Mesendoderm (in vitro differentiated cells): ENCODE measurements around the gene SPRY2.

Experiments used
- DNase-seq: peaks from one replicate; pipeline ENCODE4 v3.0.0; 2013
- H2AK5ac ChIP-seq: 2 replicates; pipeline ENCODE4 v1.6.1; 2013; ENCODE audit warnings: low read length, inconsistent platforms
- H2BK120ac ChIP-seq: 2 replicates; pipeline ENCODE4 v1.6.1; 2013; ENCODE audit warnings: low read depth, mild to moderate bottlenecking, low read length, moderate library complexity, mixed read lengths
- H2BK15ac ChIP-seq: replicated peaks from 2 replicates; pipeline ENCODE4 v1.6.1; 2013; ENCODE audit warnings: low read depth, mild to moderate bottlenecking, moderate library complexity
- H2BK5ac ChIP-seq: 2 replicates; pipeline ENCODE4 v1.6.1; 2013; ENCODE audit warnings: low read length, inconsistent platforms
- H3K18ac ChIP-seq: 2 replicates; pipeline ENCODE4 v1.6.1; 2013; ENCODE audit warnings: mild to moderate bottlenecking, low read length, mixed read lengths
- H3K23ac ChIP-seq: one replicate; pipeline ENCODE4 v1.6.1; 2013; ENCODE audit warnings: low read length
- H3K27ac ChIP-seq: 2 replicates; pipeline ENCODE4 v1.5.1; 2013; ENCODE audit warnings: low read depth, mild to moderate bottlenecking, inconsistent platforms, low read length, moderate library complexity
- H3K27me3 ChIP-seq: 2 replicates; pipeline ENCODE4 v1.6.1; 2013; ENCODE audit warnings: low read length, control low read depth, mild to moderate bottlenecking, inconsistent platforms; ENCODE audit not compliant: insufficient read depth, poor library complexity
- H3K36me3 ChIP-seq: 2 replicates; pipeline ENCODE4 v1.6.1; 2013; ENCODE audit warnings: low read length, inconsistent platforms; ENCODE audit not compliant: control insufficient read depth, insufficient read depth
- H3K4ac ChIP-seq: one replicate; pipeline ENCODE4 v1.6.1; 2013; ENCODE audit warnings: low read depth, mild to moderate bottlenecking, low read length, moderate library complexity
- H3K4me1 ChIP-seq: 2 replicates; pipeline ENCODE4 v1.6.1; 2013; ENCODE audit warnings: low read depth, low read length, inconsistent platforms; ENCODE audit not compliant: control insufficient read depth
- H3K4me2 ChIP-seq: 2 replicates; pipeline ENCODE4 v1.6.1; 2013; ENCODE audit warnings: low read length
- H3K4me3 ChIP-seq: 2 replicates; pipeline ENCODE4 v1.5.1; 2013; ENCODE audit warnings: mild to moderate bottlenecking, low read length
- H3K56ac ChIP-seq: one replicate; pipeline ENCODE4 v1.6.1; 2013; ENCODE audit warnings: low read length
- H3K79me1 ChIP-seq: 2 replicates; pipeline ENCODE4 v1.6.1; 2013; ENCODE audit warnings: low read length, inconsistent platforms
- H3K79me2 ChIP-seq: 2 replicates; pipeline ENCODE4 v1.6.1; 2013; ENCODE audit warnings: mild to moderate bottlenecking, low read length; ENCODE audit not compliant: control insufficient read depth, insufficient read depth
- H3K9ac ChIP-seq: 2 replicates; pipeline ENCODE4 v1.6.1; 2013; ENCODE audit warnings: low read length, inconsistent platforms
- H4K5ac ChIP-seq: one replicate; pipeline ENCODE4 v1.6.1; 2013; ENCODE audit warnings: low read length
- H4K8ac ChIP-seq: one replicate; pipeline ENCODE4 v1.6.1; 2013; ENCODE audit warnings: low read depth, mild to moderate bottlenecking, control low read depth, low read length, moderate library complexity
- WGBS: extraction: QIAGEN DNeasy Blood & Tissue Kit; methylation state at CpG from one replicate; pipeline ENCODE4 v1.1.7; 2013; ENCODE audit warnings: low lambda C conversion rate, missing lambda C conversion rate; ENCODE audit not compliant: insufficient coverage; ENCODE audit errors: extremely low coverage; 5-methylcytosine and 5-hydroxymethylcytosine counted together

Gene SPRY2

GRCh38 chr13:80386002-80386401, 45.1 kb upstream of the SPRY2 start:
- DNase-seq: no peak
- no peak overlapping the region for H3K23ac ChIP-seq

GRCh38 chr13:80382576-80382975, 41.6 kb upstream of the SPRY2 start:
- Histone ChIP-seq H3K27ac (no peak overlapping the region), H3K23ac (no peak overlapping the region), H3K79me2 (no peaks in the 10 kb centered on the region), H3K18ac (no peak overlapping the region), H2BK15ac (no peak overlapping the region), H3K56ac (no peak overlapping the region), H4K5ac (no peak overlapping the region), H4K8ac (no peak overlapping the region), H2AK5ac (no peak overlapping the region), H3K9ac (no peak overlapping the region), H3K36me3 (no peaks in the 10 kb centered on the region), H3K4ac (no peak overlapping the region), H3K79me1 (no peaks in the 10 kb centered on the region), H3K4me1 (no peaks in the 10 kb centered on the region), H2BK120ac (no peak overlapping the region), H3K4me3 (no peak overlapping the region), H3K27me3 (no peaks in the 10 kb centered on the region), H2BK5ac (no peak overlapping the region), H3K4me2 (no peak overlapping the region)
- no CpG with 5 or more reads among the region's 2 CpGs for WGBS
- no peak for DNase-seq

More at GRCh38 chr13:80386002-80386401, 45.1 kb upstream of the SPRY2 start:
- Histone ChIP-seq H3K4ac (no peak overlapping the region), H3K4me3 (no peak overlapping the region), H3K4me2 (no peak overlapping the region), H2BK5ac (no peak overlapping the region), H2AK5ac (no peak overlapping the region), H3K27ac (no peak overlapping the region), H2BK120ac (no peak overlapping the region), H2BK15ac (no peak overlapping the region), H3K27me3 (no peaks in the 10 kb centered on the region), H3K9ac (no peak overlapping the region), H3K79me1 (no peaks in the 10 kb centered on the region), H4K5ac (no peak overlapping the region), H3K36me3 (no peaks in the 10 kb centered on the region), H4K8ac (no peak overlapping the region), H3K79me2 (no peaks in the 10 kb centered on the region), H3K56ac (no peak overlapping the region), H3K18ac (no peak overlapping the region), H3K4me1 (no peaks in the 10 kb centered on the region)

- no peak for DNase-seq
- H3K56ac ChIP-seq: no peak overlapping the region
- H3K27me3 ChIP-seq: no peaks in the 10 kb centered on the region
- H4K8ac ChIP-seq: no peak overlapping the region
- H3K4me1 ChIP-seq: no peaks in the 10 kb centered on the region
- no peak overlapping the region for H3K4ac ChIP-seq
- H3K36me3 ChIP-seq: no peaks in the 10 kb centered on the region
- no peak overlapping the region for H3K18ac ChIP-seq
- H3K4me3 ChIP-seq: no peak overlapping the region
- no peaks in the 10 kb centered on the region for H3K79me1 ChIP-seq
- H4K5ac ChIP-seq: no peak overlapping the region
- no peak overlapping the region for H3K27ac ChIP-seq
- no peak overlapping the region for H2BK5ac ChIP-seq
- WGBS: no CpG with 5 or more reads among the region's 3 CpGs
- H2BK15ac ChIP-seq: no peak overlapping the region
- H3K9ac ChIP-seq: no peak overlapping the region
- no peak overlapping the region for H2AK5ac ChIP-seq
- H3K4me2 ChIP-seq: no peak overlapping the region
- no peaks in the 10 kb centered on the region for H3K79me2 ChIP-seq
- H3K23ac ChIP-seq: no peak overlapping the region
- no peak overlapping the region for H2BK120ac ChIP-seq
Measured at GRCh38 chr13:80379245-80379644, 38.3 kb upstream of the SPRY2 start.

GRCh38 chr13:80376554-80376953, 35.6 kb upstream of the SPRY2 start:
- no peaks in the 10 kb centered on the region for H3K79me2 ChIP-seq

GRCh38 chr13:80374901-80375300, 34.0 kb upstream of the SPRY2 start:
- H3K27ac ChIP-seq: no peak overlapping the region
- DNase-seq: no peak

More at GRCh38 chr13:80376554-80376953, 35.6 kb upstream of the SPRY2 start:
- no peak overlapping the region for H3K9ac ChIP-seq
- H3K79me1 ChIP-seq: no peaks in the 10 kb centered on the region
- H2AK5ac ChIP-seq: no peak overlapping the region
- H3K23ac ChIP-seq: no peak overlapping the region
- no peak overlapping the region for H2BK120ac ChIP-seq
- H3K27me3 ChIP-seq: no peaks in the 10 kb centered on the region
- no peak overlapping the region for H3K4me2 ChIP-seq
- no peaks in the 10 kb centered on the region for H3K4me1 ChIP-seq
- no peak overlapping the region for H4K8ac ChIP-seq
- H3K56ac ChIP-seq: no peak overlapping the region
- H4K5ac ChIP-seq: no peak overlapping the region
- H3K4me3 ChIP-seq: no peak overlapping the region
- H2BK5ac ChIP-seq: no peak overlapping the region
- DNase-seq: no peak
- H3K4ac ChIP-seq: no peak overlapping the region
- no peak overlapping the region for H3K27ac ChIP-seq
- H3K36me3 ChIP-seq: no peaks in the 10 kb centered on the region
- H3K18ac ChIP-seq: no peak overlapping the region
- no peak overlapping the region for H2BK15ac ChIP-seq
- WGBS: no CpG with 5 or more reads among the region's 1 CpG

GRCh38 chr13:80374444-80374843, 33.5 kb upstream of the SPRY2 start:
- no peak overlapping the region for H3K4me2 ChIP-seq
- H2BK5ac ChIP-seq: no peak overlapping the region
- no peak overlapping the region for H4K8ac ChIP-seq
- H3K4me1 ChIP-seq: no peaks in the 10 kb centered on the region
- no peak overlapping the region for H2BK120ac ChIP-seq
- WGBS: no CpG with 5 or more reads among the region's 5 CpGs
- H3K79me1 ChIP-seq: no peaks in the 10 kb centered on the region
- no peak overlapping the region for H3K56ac ChIP-seq
- no peak overlapping the region for H3K27ac ChIP-seq
- H3K18ac ChIP-seq: no peak overlapping the region
- H3K4me3 ChIP-seq: no peak overlapping the region
- no peak overlapping the region for H3K23ac ChIP-seq
- no peaks in the 10 kb centered on the region for H3K36me3 ChIP-seq
- H3K27me3 ChIP-seq: no peaks in the 10 kb centered on the region
- H2BK15ac ChIP-seq: no peak overlapping the region
- no peaks in the 10 kb centered on the region for H3K79me2 ChIP-seq
- H3K4ac ChIP-seq: no peak overlapping the region
- H2AK5ac ChIP-seq: no peak overlapping the region
- no peak overlapping the region for H4K5ac ChIP-seq
- H3K9ac ChIP-seq: no peak overlapping the region
- no peak for DNase-seq

More at GRCh38 chr13:80374901-80375300, 34.0 kb upstream of the SPRY2 start:
- Histone ChIP-seq H4K5ac (no peak overlapping the region), H3K4me3 (no peak overlapping the region), H3K9ac (no peak overlapping the region), H3K56ac (no peak overlapping the region), H3K79me2 (no peaks in the 10 kb centered on the region), H3K36me3 (no peaks in the 10 kb centered on the region), H3K79me1 (no peaks in the 10 kb centered on the region), H2BK5ac (no peak overlapping the region), H3K4me2 (no peak overlapping the region), H3K23ac (no peak overlapping the region), H3K4ac (no peak overlapping the region), H2BK15ac (no peak overlapping the region), H4K8ac (no peak overlapping the region), H2BK120ac (no peak overlapping the region), H2AK5ac (no peak overlapping the region), H3K18ac (no peak overlapping the region), H3K4me1 (no peaks in the 10 kb centered on the region), H3K27me3 (no peaks in the 10 kb centered on the region)
- WGBS: no CpG with 5 or more reads among the region's 2 CpGs
